Mucosa of stomach (tissue), 1 donor: ENCODE results near the gene STK33.
"Not testable (repeated sequence)": the region's sequence is repeated elsewhere in the genome, so short reads cannot be mapped to it uniquely, and the experiment has no call there.

Experiments used
- H3K27me3 ChIP-seq: one replicate; pipeline ENCODE4 v1.7.0; 2013; ENCODE audit warnings: mild to moderate bottlenecking, low read length; ENCODE audit not compliant: control insufficient read depth, insufficient read depth
- H3K36me3 ChIP-seq: one replicate; pipeline ENCODE4 v1.7.0; 2013; ENCODE audit warnings: low read length; ENCODE audit not compliant: control insufficient read depth, insufficient read depth
- H3K4me1 ChIP-seq: one replicate; pipeline ENCODE4 v1.7.0; 2013; ENCODE audit warnings: mild to moderate bottlenecking, low read length; ENCODE audit not compliant: control insufficient read depth, insufficient read depth
- H3K4me3 ChIP-seq: one replicate; pipeline ENCODE4 v1.7.0; 2013; ENCODE audit warnings: low read length
- H3K9ac ChIP-seq: one replicate; pipeline ENCODE4 v1.7.0; 2013; ENCODE audit warnings: mild to moderate bottlenecking, low read length, moderate library complexity
- H3K9me3 ChIP-seq: one replicate; pipeline ENCODE4 v1.7.0; 2013; ENCODE audit warnings: mild to moderate bottlenecking, low read length, moderate library complexity; ENCODE audit not compliant: control insufficient read depth
- donor health status: Pancreatic carcinoma.

STK33 gene

DNA sequence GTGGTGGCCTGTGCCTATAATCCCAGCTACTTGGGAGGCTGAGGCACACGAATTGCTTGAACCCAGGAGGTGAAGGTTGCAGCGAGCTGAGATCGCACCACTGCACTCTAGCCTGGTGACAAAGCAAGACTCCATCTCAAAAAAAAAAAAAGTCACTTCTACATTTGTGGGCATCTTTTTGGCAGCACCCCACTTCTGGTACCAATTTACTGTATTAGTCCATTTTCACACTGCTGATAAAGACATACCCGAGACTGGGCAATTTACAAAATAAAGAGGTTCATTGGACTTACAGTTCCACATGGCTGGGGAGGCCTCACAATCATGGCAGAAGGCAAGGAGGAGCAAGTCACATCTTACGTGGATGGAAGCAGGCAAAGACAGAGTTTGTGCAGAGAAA is 126.2 kb downstream of the STK33 start:
- H3K9ac ChIP-seq, H3K36me3 ChIP-seq, H3K4me3 ChIP-seq, H3K9me3 ChIP-seq, H3K4me1 ChIP-seq, H3K27me3 ChIP-seq: not testable (repeated sequence)

GRCh38 chr11:8467356-8467755 is 126.7 kb downstream of the STK33 start:
- not testable (repeated sequence) for H3K27me3 ChIP-seq, H3K4me1 ChIP-seq, H3K4me3 ChIP-seq, H3K9me3 ChIP-seq, H3K36me3 ChIP-seq, H3K9ac ChIP-seq

GRCh38 chr11:8466884-8467283 is 127.1 kb downstream of the STK33 start:
- not testable (repeated sequence) for H3K4me1 ChIP-seq, H3K36me3 ChIP-seq, H3K4me3 ChIP-seq, H3K27me3 ChIP-seq, H3K9me3 ChIP-seq, H3K9ac ChIP-seq

DNA sequence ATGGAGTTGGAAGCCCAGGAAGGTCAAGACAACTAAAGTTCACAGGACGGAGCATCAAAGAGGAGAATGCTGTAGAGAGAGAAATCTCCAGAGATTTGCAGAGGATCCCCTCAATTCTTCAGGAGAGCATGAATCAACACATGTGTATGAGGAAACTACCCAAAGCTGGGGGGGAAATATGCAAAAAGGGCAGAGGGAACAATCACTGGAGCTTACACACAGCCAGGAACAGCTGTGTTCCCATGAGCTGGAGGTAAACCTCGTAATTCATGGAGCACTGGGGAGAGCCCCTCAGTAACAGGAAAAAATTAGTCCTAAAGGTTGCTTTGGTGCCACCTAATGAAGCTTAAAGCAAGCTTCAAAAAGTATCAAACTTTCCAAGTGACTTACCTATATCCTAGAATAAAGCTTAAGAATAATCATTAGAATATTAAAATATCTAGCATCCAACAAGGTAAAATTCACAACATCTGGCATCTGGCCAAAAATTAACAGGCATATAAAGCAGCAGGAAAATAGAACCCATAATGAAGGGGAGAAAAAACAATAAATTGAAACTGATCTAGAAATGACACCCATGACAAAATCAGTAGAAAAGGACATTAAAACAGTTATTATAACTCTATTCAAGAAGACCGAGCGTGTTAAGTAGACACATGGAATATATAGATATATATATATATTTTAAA is 134.2 kb downstream of the STK33 start:
- H3K4me3 ChIP-seq = no peak overlapping the region
- no peaks in the 10 kb centered on the region for H3K36me3 ChIP-seq
- H3K9me3 ChIP-seq = no peaks in the 10 kb centered on the region
- H3K27me3 ChIP-seq = no peaks in the 10 kb centered on the region
- H3K4me1 ChIP-seq = no peaks in the 10 kb centered on the region
- H3K9ac ChIP-seq = no peak overlapping the region

DNA sequence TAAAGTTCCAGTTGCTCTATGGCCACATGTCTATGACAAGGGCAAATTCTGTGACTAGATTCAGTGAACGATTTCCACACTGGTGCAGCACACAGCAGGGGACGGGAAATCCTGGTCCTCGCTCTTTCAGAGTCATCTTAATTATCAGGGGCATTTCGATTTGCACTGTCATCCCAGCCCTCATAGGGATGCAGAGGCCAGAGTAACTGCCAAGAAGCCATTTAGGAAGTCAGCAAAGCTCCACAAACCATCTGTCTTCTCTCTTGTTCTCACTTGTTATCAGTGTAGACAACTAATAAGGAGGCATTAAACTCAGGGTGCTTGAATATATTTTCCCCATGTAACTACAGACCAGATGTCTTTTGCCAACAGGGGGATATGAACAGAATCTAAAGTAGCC is 151.7 kb downstream of the STK33 start:
- no peak overlapping the region for H3K9ac ChIP-seq
- H3K9me3 ChIP-seq = no peaks in the 10 kb centered on the region
- no peaks in the 10 kb centered on the region for H3K4me1 ChIP-seq
- H3K27me3 ChIP-seq = no peaks in the 10 kb centered on the region
- H3K36me3 ChIP-seq = no peaks in the 10 kb centered on the region
- H3K4me3 ChIP-seq = no peak overlapping the region

- Histone ChIP-seq H3K9me3 (no peaks in the 10 kb centered on the region), H3K4me3 (no peak overlapping the region), H3K9ac (no peak overlapping the region), H3K27me3 (no peaks in the 10 kb centered on the region), H3K36me3 (no peaks in the 10 kb centered on the region), H3K4me1 (no peaks in the 10 kb centered on the region)
Measured at GRCh38 chr11:8440649-8441048, 153.4 kb downstream of the STK33 start.

DNA sequence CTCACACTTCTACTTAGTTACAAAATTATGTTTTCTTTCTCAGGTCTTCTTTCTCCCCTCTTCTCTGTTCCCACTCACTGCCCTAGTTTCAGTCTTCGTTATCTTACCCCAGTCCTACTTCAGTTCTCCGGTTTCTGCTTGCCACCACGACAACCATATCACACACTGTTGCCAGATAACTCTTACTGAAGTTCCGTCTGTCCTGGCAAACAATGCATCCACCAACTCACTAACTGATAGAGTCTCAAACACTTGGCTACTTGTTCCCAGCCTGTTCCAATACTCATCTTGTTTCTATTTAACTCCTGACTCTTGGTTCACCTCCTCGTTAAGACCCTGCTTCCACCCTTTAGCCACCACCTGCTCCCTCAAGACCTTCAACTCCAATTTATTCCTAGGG is 164.5 kb downstream of the STK33 start:
- H3K9ac ChIP-seq = no peak overlapping the region
- no peaks in the 10 kb centered on the region for H3K9me3 ChIP-seq
- no peaks in the 10 kb centered on the region for H3K36me3 ChIP-seq
- H3K4me3 ChIP-seq = no peak overlapping the region
- H3K27me3 ChIP-seq = no peaks in the 10 kb centered on the region
- H3K4me1 ChIP-seq = no peaks in the 10 kb centered on the region

DNA sequence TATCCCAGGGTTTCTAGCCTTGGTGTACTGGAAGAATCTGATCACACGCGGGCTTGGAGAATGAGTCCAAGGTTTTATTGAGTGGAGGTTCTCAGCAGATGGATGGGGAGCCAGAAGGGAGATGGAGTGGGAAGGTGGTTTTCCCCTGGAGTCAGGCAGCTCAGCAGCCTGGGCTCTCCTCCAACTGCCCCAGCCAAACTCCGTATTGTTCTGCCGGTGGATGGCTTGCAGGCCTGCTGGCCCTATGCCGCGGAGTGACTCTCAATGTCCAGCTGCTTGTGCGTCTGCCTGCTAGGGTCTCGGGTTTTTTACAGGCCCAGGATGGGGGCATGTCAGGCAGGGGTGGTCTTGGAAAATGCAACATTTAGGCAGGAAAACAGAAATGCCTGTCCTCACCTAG is 168.0 kb downstream of the STK33 start:
- Histone ChIP-seq H3K4me3 (no peak overlapping the region), H3K4me1 (no peaks in the 10 kb centered on the region), H3K9ac (no peak overlapping the region), H3K36me3 (no peaks in the 10 kb centered on the region), H3K27me3 (no peaks in the 10 kb centered on the region), H3K9me3 (no peaks in the 10 kb centered on the region)

GRCh38 chr11:8415195-8415594 is 178.8 kb downstream of the STK33 start:
- H3K27me3 ChIP-seq = no peaks in the 10 kb centered on the region
- H3K9me3 ChIP-seq = no peaks in the 10 kb centered on the region
- no peak overlapping the region for H3K4me3 ChIP-seq
- H3K36me3 ChIP-seq = no peaks in the 10 kb centered on the region
- H3K9ac ChIP-seq = no peak overlapping the region
- no peaks in the 10 kb centered on the region for H3K4me1 ChIP-seq

DNA sequence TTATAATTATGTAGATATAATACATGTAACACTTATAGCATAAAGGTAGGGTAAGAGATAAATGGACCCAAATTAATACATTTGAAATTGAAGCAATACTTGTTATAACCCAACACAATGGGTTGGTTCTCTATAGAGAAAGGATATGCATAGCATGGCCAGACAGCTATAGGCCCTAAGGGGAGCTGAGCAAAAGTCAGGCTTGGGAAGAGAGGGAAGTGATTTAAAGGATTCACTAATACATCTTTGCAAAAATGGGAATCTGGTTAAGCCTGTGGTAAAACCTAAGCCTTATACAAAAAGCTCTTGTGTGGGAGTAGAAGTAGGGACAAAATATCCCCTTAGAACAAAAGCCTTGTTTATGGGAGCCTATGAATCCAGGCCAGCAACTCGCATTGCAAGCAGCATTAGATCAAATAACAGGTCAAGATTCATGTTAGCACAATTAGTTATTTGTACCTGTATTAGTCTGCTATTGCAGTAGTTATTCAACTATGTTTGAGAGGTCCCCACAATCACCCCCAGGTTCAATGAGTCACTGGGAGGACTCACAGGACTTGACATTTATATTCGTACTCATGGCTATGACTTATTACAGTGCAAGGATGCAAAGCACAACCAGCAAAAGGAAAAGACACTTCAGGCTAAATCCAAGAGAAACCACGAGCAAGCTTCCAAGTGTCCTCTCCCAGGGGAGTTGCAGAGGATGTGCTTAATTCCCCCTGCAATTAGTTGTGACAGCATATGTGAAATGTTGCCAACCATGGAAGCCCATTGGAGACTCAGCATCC is 185.7 kb downstream of the STK33 start:
- H3K27me3 ChIP-seq = no peaks in the 10 kb centered on the region
- H3K9me3 ChIP-seq = no peaks in the 10 kb centered on the region
- H3K9ac ChIP-seq = no peak overlapping the region
- H3K4me1 ChIP-seq = no peaks in the 10 kb centered on the region
- no peaks in the 10 kb centered on the region for H3K36me3 ChIP-seq
- no peak overlapping the region for H3K4me3 ChIP-seq

- Histone ChIP-seq H3K36me3 (no peaks in the 10 kb centered on the region), H3K9me3 (no peaks in the 10 kb centered on the region), H3K9ac (no peak overlapping the region), H3K4me1 (no peaks in the 10 kb centered on the region), H3K4me3 (no peak overlapping the region), H3K27me3 (no peaks in the 10 kb centered on the region)
Measured at GRCh38 chr11:8403310-8403709, 190.7 kb downstream of the STK33 start.

DNA sequence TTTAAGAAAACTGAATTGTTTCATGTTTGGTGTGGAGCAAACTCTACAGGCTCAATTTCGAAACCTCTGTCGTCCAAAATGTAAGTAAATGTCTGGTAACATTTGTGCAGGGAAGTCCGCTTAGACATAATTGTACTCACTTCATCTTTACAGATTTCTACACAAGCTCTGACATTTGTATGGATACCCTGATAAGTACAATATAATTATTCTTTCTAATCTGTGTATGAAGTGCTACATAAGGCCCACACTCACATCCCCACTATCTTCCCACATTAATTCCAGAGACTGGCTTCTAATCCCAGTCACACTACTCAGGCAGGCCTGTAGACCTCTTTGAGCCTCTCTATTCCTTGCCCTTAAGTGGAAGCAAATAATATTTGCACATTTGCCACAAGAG is 201.1 kb downstream of the STK33 start:
- Histone ChIP-seq H3K27me3 (no peaks in the 10 kb centered on the region), H3K4me3 (no peak overlapping the region), H3K4me1 (peaks cover 4% of the 10 kb centered on the region), H3K36me3 (no peaks in the 10 kb centered on the region), H3K9ac (no peak overlapping the region), H3K9me3 (no peaks in the 10 kb centered on the region)
